ENCODE measurements around the gene IKBKE. TPM values are rescaled to one million over a fixed set of nuclear protein-coding genes. Genes with fewer than 3 reads are reported as not detected.

IKBKE gene
- total RNA-seq, 1 donor from 2014 or later = 15.6 TPM

- TF ChIP-seq CTCF (conservative IDR thresholded peaks at IDR 0.05; ENCODE audit: low read depth, low read length) = peak; percentile 66
- DNase-seq (ENCODE audit: low read depth) = no peak
Measured at GRCh38 chr1:206505702-206506355, 35.6 kb downstream of the IKBKE start.

GRCh38 chr1:206506405-206507283, 36.4 kb downstream of the IKBKE start:
- TF ChIP-seq CTCF (conservative IDR thresholded peaks at IDR 0.05; ENCODE audit: low read depth, low read length) = no peak
- DNase-seq (ENCODE audit: low read depth) = no peak
- peak overlapping the region; percentile 56 for H3K4me3 ChIP-seq (ENCODE audit: low read depth, low read length)

More at GRCh38 chr1:206505702-206506355, 35.6 kb downstream of the IKBKE start:
- no peak overlapping the region for H3K4me3 ChIP-seq (ENCODE audit: low read depth, low read length)

GRCh38 chr1:206507284-206508129, 37.2 kb downstream of the IKBKE start, which contains the start of gene RASSF5:
Gene RASSF5 (plus strand): TSS chr1:206507531. CDS start chr1:206507603, 72 bp downstream.
- peak within 1 kb of the TSS; percentile 56 for H3K4me3 ChIP-seq (ENCODE audit: low read depth, low read length)
- TF ChIP-seq CTCF (conservative IDR thresholded peaks at IDR 0.05; ENCODE audit: low read depth, low read length) = no peak
- no peak for DNase-seq (ENCODE audit: low read depth)

- no peak overlapping the region for H3K4me3 ChIP-seq (ENCODE audit: low read depth, low read length)
- no peak for DNase-seq (ENCODE audit: low read depth)
- no peak for TF ChIP-seq CTCF (conservative IDR thresholded peaks at IDR 0.05; ENCODE audit: low read depth, low read length)
Measured at GRCh38 chr1:206508130-206508889, 38.0 kb downstream of the IKBKE start.

- H3K4me3 ChIP-seq (ENCODE audit: low read depth, low read length) = no peak overlapping the region
- no peak for TF ChIP-seq CTCF (conservative IDR thresholded peaks at IDR 0.05; ENCODE audit: low read depth, low read length)
- no peak for DNase-seq (ENCODE audit: low read depth)
Measured at GRCh38 chr1:206508956-206509355, 38.7 kb downstream of the IKBKE start.

Data from epithelial cell of proximal tubule (primary cell).